SK-N-SH (cell line): ENCODE measurements around the gene TNFRSF4. TPM values are rescaled to one million over a fixed set of nuclear protein-coding genes. Genes with fewer than 3 reads are reported as not detected.

Experiments
- CTCF ChIA-PET: fragments of 300-600, 350-600 bp; formaldehyde crosslinking; extraction: SDS; loops from one replicate; lab custom pipeline; 2021; lab: Yijun Ruan, JAX
- POLR2A ChIA-PET: fragments of 350-600 bp; sonication (Branson Sonifier 250); formaldehyde crosslinking; extraction: SDS; loops from one replicate; lab custom pipeline; 2020; ENCODE audit warnings: antibody characterized with exemption, inconsistent platforms; lab: Yijun Ruan, JAX
- DNase-seq: peaks from one replicate; pipeline ENCODE4 v3.0.0; 2012
- H2AFZ ChIP-seq: fragments of 200-600 bp; sonication (generic); 2 replicates; pipeline ENCODE4 v1.8.1; 2016; ENCODE audit warnings: antibody characterized with exemption, mild to moderate bottlenecking, low read depth
- H3F3A ChIP-seq: fragments of 200-600 bp; sonication (generic); replicated peaks from 2 replicates; pipeline ENCODE3; 2016; ENCODE audit warnings: antibody characterized with exemption, mild to moderate bottlenecking; ENCODE audit not compliant: insufficient read depth
- H3K27ac ChIP-seq, 2 experiments: fragments of 200-500 bp in 1 of 2; fragments of 200-600 bp in 1 of 2; sonication (Bioruptor generic) in 1 of 2; sonication (generic), shearing (Covaris generic) in 1 of 2; 2 replicates each; pipeline versions ENCODE4 v1.5.1 to v1.6.1; 2014 to 2016; ENCODE audit warnings: low read depth in 2 of 2, inconsistent platforms in 1 of 2, low read length in 1 of 2, mild to moderate bottlenecking in 1 of 2, mixed read lengths in 1 of 2
- H3K27me3 ChIP-seq: fragments of 200-600 bp; sonication (generic), shearing (Covaris generic); 2 replicates; pipeline ENCODE4 v1.6.1; 2016; ENCODE audit warnings: mixed run types; ENCODE audit not compliant: insufficient read depth
- H3K36me3 ChIP-seq, 2 experiments: fragments of 200-500 bp in 1 of 2; fragments of 200-600 bp in 1 of 2; sonication (Bioruptor generic) in 1 of 2; sonication (generic) in 1 of 2; replicated peaks in 1 of 2; 2 replicates each; pipeline versions ENCODE3 to v1.5.1; 2014 to 2016; ENCODE audit warnings: low read length in 1 of 2, mild to moderate bottlenecking in 1 of 2; ENCODE audit not compliant: insufficient read depth in 2 of 2, control insufficient read depth in 1 of 2
- H3K4me1 ChIP-seq, 2 experiments: fragments of 200-500 bp in 1 of 2; fragments of 200-600 bp in 1 of 2; sonication (Bioruptor generic) in 1 of 2; sonication (generic), shearing (Covaris generic) in 1 of 2; 2 replicates each; pipeline versions ENCODE4 v1.5.1 to v1.6.1; 2014 to 2016; ENCODE audit warnings: low read depth in 1 of 2, low read length in 1 of 2, mixed run types in 1 of 2; ENCODE audit not compliant: insufficient read depth in 2 of 2, control insufficient read depth in 1 of 2
- H3K4me2 ChIP-seq: fragments of 200-600 bp; sonication (generic), shearing (Covaris generic); 2 replicates; pipeline ENCODE4 v1.6.1; 2017; ENCODE audit warnings: mixed run types
- H3K4me3 ChIP-seq, 2 experiments: fragments of 200-500 bp in 1 of 2; fragments of 200-600 bp in 1 of 2; sonication (Bioruptor generic) in 1 of 2; sonication (generic), shearing (Covaris generic) in 1 of 2; 2 replicates each; pipeline versions ENCODE4 v1.5.1 to v1.8.1; 2014 to 2016; ENCODE audit warnings: low read depth in 2 of 2, inconsistent platforms in 1 of 2, low read length in 1 of 2, mild to moderate bottlenecking in 1 of 2, mixed read lengths in 1 of 2, moderate library complexity in 1 of 2
- H3K79me2 ChIP-seq: fragments of 200-600 bp; sonication (generic); 2 replicates; pipeline ENCODE4 v1.8.1; 2017; ENCODE audit warnings: mild to moderate bottlenecking; ENCODE audit not compliant: insufficient read depth
- H3K9ac ChIP-seq: fragments of 200-600 bp; sonication (generic); 2 replicates; pipeline ENCODE4 v1.6.1; 2017; ENCODE audit warnings: mixed run types
- H3K9me2 ChIP-seq: fragments of 200-600 bp; sonication (generic); 2 replicates; pipeline ENCODE4 v1.6.1; 2017; ENCODE audit warnings: mixed run types
- H3K9me3 ChIP-seq: fragments of 200-600 bp; sonication (generic); 2 replicates; pipeline ENCODE4 v1.6.1; 2017; ENCODE audit warnings: mixed run types, mild to moderate bottlenecking, moderate library complexity
- H4K20me1 ChIP-seq: fragments of 200-600 bp; sonication (generic); 2 replicates; pipeline ENCODE4 v1.6.1; 2017; ENCODE audit warnings: mild to moderate bottlenecking, mixed run types; ENCODE audit not compliant: insufficient read depth
- FOXJ3 ChIP-seq: sonication (generic); formaldehyde crosslinking; IDR thresholded peaks from 2 replicates; pipeline ENCODE4 v1.5.1; 2020; ENCODE audit warnings: mild to moderate bottlenecking, missing genetic modification reagents
- FOXM1 ChIP-seq: IDR thresholded peaks from 2 replicates; pipeline ENCODE4 v1.4.0; 2012; ENCODE audit warnings: low read depth, mild to moderate bottlenecking
- JUND ChIP-seq: IDR thresholded peaks from 2 replicates; pipeline ENCODE4 v1.4.0; 2012
- MXI1 ChIP-seq: IDR thresholded peaks from 2 replicates; pipeline ENCODE4 v1.6.1; 2012; ENCODE audit warnings: mild to moderate bottlenecking, low read depth, low read length, improper control_type of control experiment
- NRF1 ChIP-seq: IDR thresholded peaks from 2 replicates; pipeline ENCODE4 v1.6.1; 2012; ENCODE audit warnings: low read depth, mild to moderate bottlenecking, low read length
- RCOR1 ChIP-seq: fragments of 150-350 bp; IDR thresholded peaks from 2 replicates; pipeline ENCODE4 v1.6.1; 2017; ENCODE audit warnings: antibody characterized with exemption, low read length
- RXRA ChIP-seq: IDR thresholded peaks from 2 replicates; pipeline ENCODE4 v1.4.0; 2012; ENCODE audit warnings: low read depth, mild to moderate bottlenecking, borderline replicate concordance
- SIN3A ChIP-seq: IDR thresholded peaks from 2 replicates; pipeline ENCODE4 v1.6.1; 2012; ENCODE audit warnings: low read depth, mild to moderate bottlenecking, low read length, moderate library complexity, borderline replicate concordance
- TEAD4 ChIP-seq: IDR thresholded peaks from 2 replicates; pipeline ENCODE4 v1.4.0; 2012; ENCODE audit warnings: mild to moderate bottlenecking, borderline replicate concordance; ENCODE audit not compliant: insufficient read depth
- YY1 ChIP-seq: IDR thresholded peaks from 2 replicates; pipeline ENCODE4 v1.4.0; 2012; ENCODE audit warnings: low read depth, mild to moderate bottlenecking
- WGBS: methylation state at CpG from one replicate; pipeline ENCODE4 v1.1.6; 2017; ENCODE audit warnings: low lambda C conversion rate; 5-methylcytosine and 5-hydroxymethylcytosine counted together
- polyA plus RNA-seq, 3 experiments: library from polyadenylated mRNA; depleted of rRNA; stranded (reverse); fragments of >200 nt; gene quantifications; 2 replicates each; pipeline ENCODE4 v1.2.3, GENCODE V29; 2012
- TF ChIP-seq, protein P1 (sequence below): fragments of 150-350 bp; IDR thresholded peaks from 2 replicates; pipeline ENCODE4 v1.6.1; 2016; ENCODE audit warnings: mild to moderate bottlenecking, low read depth, low read length
- TF ChIP-seq, protein P2 (sequence below): IDR thresholded peaks from 2 replicates; pipeline ENCODE4 v1.4.0; 2012; ENCODE audit warnings: low read depth
- TF ChIP-seq, protein P3 (sequence below): fragments of 150-350 bp; IDR thresholded peaks from 2 replicates; pipeline ENCODE4 v1.6.1; 2017; ENCODE audit warnings: antibody characterized with exemption, low read length, low read depth, borderline replicate concordance
- TF ChIP-seq, protein P4 (sequence below): IDR thresholded peaks from 2 replicates; pipeline ENCODE4; 2012

The TNFRSF4 gene
- polyA plus RNA-seq, 1 of the 3 experiments (the other 2 are of a cell fraction): not detected

DNA sequence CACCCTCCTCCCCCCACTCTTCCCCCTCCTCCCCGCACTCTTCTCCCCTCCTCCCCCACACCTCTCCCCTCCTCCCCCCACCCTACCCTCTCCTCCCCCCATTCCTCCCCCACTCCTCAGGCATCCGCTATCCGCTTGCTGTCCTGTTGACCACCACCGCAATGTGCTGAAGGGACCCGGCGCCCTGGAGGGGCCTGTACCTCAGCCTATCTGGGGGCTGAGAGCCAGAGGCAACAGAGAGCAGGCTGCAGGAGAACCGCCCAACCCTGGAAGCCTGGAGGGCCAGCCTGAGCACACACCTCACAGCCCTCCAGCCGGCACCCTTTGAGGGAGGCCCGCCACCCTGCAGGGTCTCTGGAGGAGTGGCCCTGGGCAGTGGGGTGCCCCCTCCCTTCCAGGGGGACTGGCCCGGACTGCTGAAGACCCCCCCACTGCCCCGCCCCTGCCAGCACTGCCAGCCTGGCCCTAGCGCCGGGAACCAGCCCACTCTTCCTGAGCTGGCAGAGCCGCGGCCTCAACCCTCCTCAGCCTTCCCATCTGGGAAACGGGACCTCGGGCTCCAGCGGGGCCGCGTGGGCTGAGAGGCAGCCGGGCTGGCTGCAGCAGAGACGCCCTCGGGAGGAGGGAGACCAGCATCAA is 31.3 kb upstream of the TNFRSF4 start:
- CTCF ChIA-PET: interaction anchor here (3.3 kb wide), 1 partner anchor 123 kb away, joined by 19 read pairs; no protein-coding TSS in a partner anchor
- H3K9me3 ChIP-seq: no peaks in the 10 kb centered on the region
- TF ChIP-seq JUND: no peak
- TF ChIP-seq, protein P1, sequence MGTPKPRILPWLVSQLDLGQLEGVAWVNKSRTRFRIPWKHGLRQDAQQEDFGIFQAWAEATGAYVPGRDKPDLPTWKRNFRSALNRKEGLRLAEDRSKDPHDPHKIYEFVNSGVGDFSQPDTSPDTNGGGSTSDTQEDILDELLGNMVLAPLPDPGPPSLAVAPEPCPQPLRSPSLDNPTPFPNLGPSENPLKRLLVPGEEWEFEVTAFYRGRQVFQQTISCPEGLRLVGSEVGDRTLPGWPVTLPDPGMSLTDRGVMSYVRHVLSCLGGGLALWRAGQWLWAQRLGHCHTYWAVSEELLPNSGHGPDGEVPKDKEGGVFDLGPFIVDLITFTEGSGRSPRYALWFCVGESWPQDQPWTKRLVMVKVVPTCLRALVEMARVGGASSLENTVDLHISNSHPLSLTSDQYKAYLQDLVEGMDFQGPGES: no peak
- TF ChIP-seq FOXM1: no peak
- TF ChIP-seq, protein P2, sequence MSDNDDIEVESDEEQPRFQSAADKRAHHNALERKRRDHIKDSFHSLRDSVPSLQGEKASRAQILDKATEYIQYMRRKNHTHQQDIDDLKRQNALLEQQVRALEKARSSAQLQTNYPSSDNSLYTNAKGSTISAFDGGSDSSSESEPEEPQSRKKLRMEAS: no peak
- TF ChIP-seq SIN3A: no peak
- TF ChIP-seq RXRA: no peak
- TF ChIP-seq RCOR1: no peak
- TF ChIP-seq NRF1: no peak
- TF ChIP-seq, protein P3, sequence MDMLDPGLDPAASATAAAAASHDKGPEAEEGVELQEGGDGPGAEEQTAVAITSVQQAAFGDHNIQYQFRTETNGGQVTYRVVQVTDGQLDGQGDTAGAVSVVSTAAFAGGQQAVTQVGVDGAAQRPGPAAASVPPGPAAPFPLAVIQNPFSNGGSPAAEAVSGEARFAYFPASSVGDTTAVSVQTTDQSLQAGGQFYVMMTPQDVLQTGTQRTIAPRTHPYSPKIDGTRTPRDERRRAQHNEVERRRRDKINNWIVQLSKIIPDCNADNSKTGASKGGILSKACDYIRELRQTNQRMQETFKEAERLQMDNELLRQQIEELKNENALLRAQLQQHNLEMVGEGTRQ: no peak
- no peak for TF ChIP-seq MXI1
- no peak for TF ChIP-seq YY1
- no peak for TF ChIP-seq TEAD4
- TF ChIP-seq, protein P4, sequence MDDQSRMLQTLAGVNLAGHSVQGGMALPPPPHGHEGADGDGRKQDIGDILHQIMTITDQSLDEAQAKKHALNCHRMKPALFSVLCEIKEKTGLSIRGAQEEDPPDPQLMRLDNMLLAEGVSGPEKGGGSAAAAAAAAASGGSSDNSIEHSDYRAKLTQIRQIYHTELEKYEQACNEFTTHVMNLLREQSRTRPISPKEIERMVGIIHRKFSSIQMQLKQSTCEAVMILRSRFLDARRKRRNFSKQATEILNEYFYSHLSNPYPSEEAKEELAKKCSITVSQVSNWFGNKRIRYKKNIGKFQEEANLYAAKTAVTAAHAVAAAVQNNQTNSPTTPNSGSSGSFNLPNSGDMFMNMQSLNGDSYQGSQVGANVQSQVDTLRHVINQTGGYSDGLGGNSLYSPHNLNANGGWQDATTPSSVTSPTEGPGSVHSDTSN: no peak
- TF ChIP-seq FOXJ3 (CRISPR knock-in tag): no peak
- H3K9ac ChIP-seq: no peak overlapping the region
- no peaks in the 10 kb centered on the region; a peak in 1 of 4 replicates for H3K4me1 ChIP-seq
- no peak overlapping the region for H3K27ac ChIP-seq
- POLR2A ChIA-PET: no interaction called here
- no peak overlapping the region for H3K4me2 ChIP-seq
- no peak overlapping the region for H2AFZ ChIP-seq
- no peaks in the 10 kb centered on the region for H3K36me3 ChIP-seq
- no peaks in the 10 kb centered on the region for H3K27me3 ChIP-seq
- H3K9me2 ChIP-seq: no peaks in the 10 kb centered on the region
- no peak for DNase-seq
- no peaks in the 10 kb centered on the region for H3K79me2 ChIP-seq
- no peak overlapping the region for H3K4me3 ChIP-seq
- no peaks in the 10 kb centered on the region for H3F3A ChIP-seq
- no peaks in the 10 kb centered on the region for H4K20me1 ChIP-seq
- WGBS: 51% methylated on average over 15 of the region's 23 CpGs
